ENCODE measurements around the gene RAET1G. TPM values are rescaled to one million over a fixed set of nuclear protein-coding genes. Genes with fewer than 3 reads are reported as not detected.

Gene RAET1G
- total and polyA plus RNA-seq, 9 of the 15 experiments (the other 6 are each of a cell fraction or from before 2014, with no cell fraction given): 0.11 TPM; not detected in 8

GRCh38 chr6:149907317-149907716 lies 15.6 kb downstream of the RAET1G start:
- H2AFZ ChIP-seq (ENCODE audit: low read depth, low read length): no peak overlapping the region
- H3K27me3 ChIP-seq (ENCODE audit: control insufficient read depth in 2 of 2, insufficient read depth in 2 of 2, low read length in 2 of 2): peaks cover 22 to 59% of the 10 kb centered on the region in 2 experiments; a peak in 4 of 5 replicates
- no peak overlapping the region for H3K4me2 ChIP-seq (ENCODE audit: insufficient read depth, low read length)
- no peaks in the 10 kb centered on the region for H3K79me2 ChIP-seq (ENCODE audit: control insufficient read depth, insufficient read depth, low read length)
- no peak overlapping the region for H3K4me3 ChIP-seq
- 0% methylated on average over 2 of the region's 2 CpGs for WGBS (ENCODE audit: insufficient coverage, low coverage, missing lambda C conversion rate)
- intact Hi-C loops (cut with micrococcal nuclease) (no loop called here), in situ Hi-C loops (cut with MboI) (loop anchor here (25.0 kb wide), 1 partner anchor 870 kb away; no protein-coding TSS in a partner anchor)
- no peak for ATAC-seq
- TF ChIP-seq TCF7 (IDR thresholded peaks at IDR 0.05; ENCODE audit: borderline replicate concordance) (no peak), ILK (tag; IDR thresholded peaks at IDR 0.05; ENCODE audit: borderline replicate concordance, low read depth) (no peak), ARHGAP35 (IDR thresholded peaks at IDR 0.05; ENCODE audit: partially characterized antibody) (no peak), TEAD1 (CRISPR knock-in tag; IDR thresholded peaks at IDR 0.05) (no peak), ZNF174 (CRISPR knock-in tag; IDR thresholded peaks at IDR 0.05) (no peak), HNRNPLL (IDR thresholded peaks at IDR 0.05; ENCODE audit: low read depth, low read length, poor library complexity, severe bottlenecking) (no peak), DPF2 (IDR thresholded peaks at IDR 0.05) (no peak), CUX1 (CRISPR knock-in tag; IDR thresholded peaks at IDR 0.05) (no peak), NCOR1 (IDR thresholded peaks at IDR 0.05) (no peak), KDM4B (IDR thresholded peaks at IDR 0.05; ENCODE audit: borderline replicate concordance in 2 of 2, low read depth in 1 of 2) (no peak)
- peaks cover 0 to 9% of the 10 kb centered on the region in 2 experiments; a peak in 1 of 5 replicates for H3K4me1 ChIP-seq (replicated peaks in 1 of 2; ENCODE audit: control insufficient read depth in 2 of 2, insufficient read depth in 2 of 2, low read length in 2 of 2)
- ChIA-PET POLR2A (no interaction called here), CTCF (ENCODE audit: low intra/inter-chr PET ratio) (no interaction called here)
- H3K9me3 ChIP-seq (replicated peaks; ENCODE audit: control insufficient read depth, insufficient read depth, low read depth, low read length): peaks cover 4% of the 10 kb centered on the region; the same call in 1 of the 2 replicates
- BruUV-seq (replicated peaks): no TSS peak
- H4K20me1 ChIP-seq (replicated peaks; ENCODE audit: control insufficient read depth, insufficient read depth, low read length): no peaks in the 10 kb centered on the region
- no peak for FAIRE-seq
- H3K9ac ChIP-seq (ENCODE audit: insufficient read depth in 1 of 2, low read depth in 2 of 2, low read length in 2 of 2): no peak overlapping the region
- no peak overlapping the region for H3K27ac ChIP-seq (ENCODE audit: extremely low read depth, low read depth, low read length)
- no peak for DNase-seq (ENCODE audit: extremely low read depth in 1 of 4, low spot score in 3 of 4)
- no peaks in the 10 kb centered on the region for H3K36me3 ChIP-seq (ENCODE audit: control insufficient read depth, insufficient read depth, low read length)
- no peaks in the 10 kb centered on the region for H3K9me1 ChIP-seq (ENCODE audit: control insufficient read depth, insufficient read depth, low read length)
